HepG2 (cell line): Measurements from ENCODE around the gene UBE3B. TPM values are rescaled to one million over a fixed set of nuclear protein-coding genes. Genes with fewer than 3 reads are reported as not detected.
A peak's percentile ranks its signal among the peaks of the same experiment; 100 is the strongest.

Source experiments
- ATAC-seq: fragments of 200-7000 bp; cut with Tn5 transposase; 3 replicates; pipeline ENCODE4 v1.9.1; 2020; ENCODE audit warnings: mild to moderate bottlenecking, moderate library complexity
- BruUV-seq: library from RNA; stranded (reverse); fragments of 400-500 nt; replicated peaks from 2 replicates; lab custom pipeline; 2021; lab: Mats Ljungman, UMichigan
- CTCF ChIA-PET: fragments of 300-600 bp; formaldehyde crosslinking; extraction: SDS; loops from one replicate; lab custom pipeline; 2021; ENCODE audit warnings: low total read pairs, inconsistent platforms, low intra/inter-chr PET ratio; lab: Yijun Ruan, JAX
- POLR2A ChIA-PET: fragments of 350-600 bp; sonication (Branson Sonifier 250); formaldehyde crosslinking; loops from one replicate; lab custom pipeline; 2020; ENCODE audit warnings: antibody characterized with exemption, inconsistent platforms; lab: Yijun Ruan, JAX
- DNase-seq: peaks from one replicate; pipeline ENCODE4 v3.0.0-alpha.2; 2015; ENCODE audit warnings: low spot score
- FAIRE-seq: peaks from 3 replicates; lab custom pipeline; 2011; peaks lifted over from hg19 to GRCh38; lab: Jason Lieb, UNC
- H2AFZ ChIP-seq: one replicate; pipeline ENCODE4 v1.6.1; 2011; ENCODE audit warnings: low read length, inconsistent platforms
- H3K27ac ChIP-seq: fragments of 300-600 bp; 3 replicates; pipeline ENCODE4 v1.8.0; 2011; ENCODE audit warnings: mixed run types, mild to moderate bottlenecking, mixed read lengths, low read length, inconsistent platforms; ENCODE audit not compliant: insufficient read depth; ENCODE audit errors: extremely low read length
- H3K27me3 ChIP-seq, 2 experiments: fragments of 200-600 bp in 1 of 2; 2 replicates in 1 of 2; 3 replicates in 1 of 2; pipeline versions ENCODE4 v1.6.0 to v1.8.0; 2011; ENCODE audit warnings: low read length in 2 of 2, mild to moderate bottlenecking in 2 of 2, moderate library complexity in 2 of 2, inconsistent platforms in 1 of 2; ENCODE audit not compliant: insufficient read depth in 2 of 2, control insufficient read depth in 1 of 2
- H3K36me3 ChIP-seq, 2 experiments: fragments of 200-600 bp in 1 of 2; replicated peaks in 1 of 2; 2 replicates in 1 of 2; 3 replicates in 1 of 2; pipeline versions ENCODE4 v1.5.1 to v1.8.0; 2011; ENCODE audit warnings: low read length in 2 of 2, inconsistent platforms in 1 of 2; ENCODE audit not compliant: insufficient read depth in 2 of 2, control insufficient read depth in 1 of 2
- H3K4me1 ChIP-seq: 2 replicates; pipeline ENCODE4 v1.5.1; 2012; ENCODE audit warnings: low read length, inconsistent platforms; ENCODE audit not compliant: insufficient read depth
- H3K4me2 ChIP-seq: 2 replicates; pipeline ENCODE4 v1.6.0; 2011; ENCODE audit warnings: low read depth, low read length, inconsistent platforms
- H3K4me3 ChIP-seq, 3 experiments: fragments of 200-600 bp in 1 of 3; sonication (generic), shearing (Covaris generic) in 1 of 3; replicated peaks in 1 of 3; 2 replicates each; pipeline ENCODE4 v1.5.1; 2011 to 2016; ENCODE audit warnings: low read length in 3 of 3, inconsistent platforms in 2 of 3, low read depth in 2 of 3, mild to moderate bottlenecking in 2 of 3, control low read depth in 1 of 3, mixed read lengths in 1 of 3; ENCODE audit not compliant: insufficient read depth in 1 of 3
- H3K79me2 ChIP-seq: one replicate; pipeline ENCODE4 v1.6.1; 2011; ENCODE audit warnings: low read length, inconsistent platforms; ENCODE audit not compliant: insufficient read depth
- H3K9ac ChIP-seq: 2 replicates; pipeline ENCODE4 v1.6.0; 2011; ENCODE audit warnings: mild to moderate bottlenecking, low read depth, low read length, inconsistent platforms; ENCODE audit not compliant: insufficient read depth
- H3K9me3 ChIP-seq: 2 replicates; pipeline ENCODE4 v1.5.1; 2012; ENCODE audit warnings: mild to moderate bottlenecking, low read length
- H4K20me1 ChIP-seq: 2 replicates; pipeline ENCODE4 v1.6.0; 2011; ENCODE audit warnings: inconsistent platforms, mild to moderate bottlenecking, low read length, moderate library complexity; ENCODE audit not compliant: insufficient read depth
- CEBPB ChIP-seq: IDR thresholded peaks from 2 replicates; pipeline ENCODE4 v1.6.1; 2011; ENCODE audit warnings: low read depth, low read length, improper control_type of control experiment, borderline replicate concordance
- HNRNPH1 ChIP-seq: fragments of 200-400 bp; formaldehyde crosslinking; optimal IDR thresholded peaks from 2 replicates; pipeline ENCODE3; 2017; ENCODE audit warnings: mild to moderate bottlenecking, low read depth, low read length
- ZNF232 ChIP-seq: sonication (generic); formaldehyde crosslinking; IDR thresholded peaks from 2 replicates; pipeline ENCODE4 v1.4.0; 2020; ENCODE audit warnings: missing genetic modification reagents, borderline replicate concordance
- ZNF24 ChIP-seq: fragments of 450-650 bp; IDR thresholded peaks from 2 replicates; pipeline ENCODE4 v1.6.1; 2017; ENCODE audit warnings: antibody characterized with exemption, mild to moderate bottlenecking
- ZNF451 ChIP-seq: sonication (generic); formaldehyde crosslinking; IDR thresholded peaks from 2 replicates; pipeline ENCODE4 v1.5.0; 2020; ENCODE audit warnings: mild to moderate bottlenecking, missing genetic modification reagents
- ZNF83 ChIP-seq: sonication (generic); formaldehyde crosslinking; IDR thresholded peaks from 2 replicates; pipeline ENCODE4 v1.4.0; 2020; ENCODE audit warnings: missing genetic modification reagents, mild to moderate bottlenecking, borderline replicate concordance
- WGBS: methylation state at CpG from one replicate; pipeline ENCODE4 v1.1.6; 2017; ENCODE audit warnings: low lambda C conversion rate; 5-methylcytosine and 5-hydroxymethylcytosine counted together
- in situ Hi-C: cut with HindIII; loops from 2 replicates; pipeline ENCODE4 v1.10.0; 2017; ENCODE audit warnings: low pct_unique_long_range_greater_than_20kb; ENCODE audit not compliant: extremely low pct_ligation_motif_present
- intact Hi-C: fragments of 100-400 bp; cut with micrococcal nuclease; formaldehyde crosslinking; loops from one replicate; pipeline ENCODE4 v1.10.0; 2022; ENCODE audit not compliant: unreplicated experiment
- polyA plus RNA-seq, 8 experiments: library from polyadenylated mRNA; depleted of rRNA in 3 of 8; stranded (reverse) in 7 of 8; unstranded in 1 of 8; fragments of >200 nt; fragmentation: Illumina TruSeq in 4 of 8; extraction: Trizol in 4 of 8; gene quantifications; 2 replicates each; pipeline versions ENCODE4 v1.2.1 to v1.2.3, GENCODE V29; 2011 to 2016; ENCODE audit warnings: low read depth in 4 of 8, missing spikeins in 1 of 8, mixed read lengths in 1 of 8; ENCODE audit not compliant: insufficient read depth in 1 of 8
- total RNA-seq, 5 experiments: library from RNA; depleted of rRNA; stranded (reverse); fragments of >200 nt; fragmentation: Illumina TruSeq; extraction: Trizol; gene quantifications; 2 replicates each; pipeline ENCODE4 v1.2.3, GENCODE V29; 2016; ENCODE audit warnings: low read depth in 1 of 5
- TF ChIP-seq, protein P1 (sequence below), 2 experiments: IDR thresholded peaks; 2 replicates each; pipeline ENCODE4 v1.6.1; 2011 to 2012; ENCODE audit warnings: low read length in 2 of 2, borderline replicate concordance in 1 of 2, low read depth in 1 of 2, mild to moderate bottlenecking in 1 of 2, moderate library complexity in 1 of 2
- TF ChIP-seq, protein P2 (sequence below): sonication (generic); formaldehyde crosslinking; IDR thresholded peaks from 2 replicates; pipeline ENCODE4 v1.4.0; 2020; ENCODE audit warnings: missing genetic modification reagents, borderline replicate concordance
- TF ChIP-seq, protein P3 (sequence below): sonication (generic); formaldehyde crosslinking; IDR thresholded peaks from 2 replicates; pipeline ENCODE4 v1.4.0; 2020; ENCODE audit warnings: missing genetic modification reagents

UBE3B gene
- total and polyA plus RNA-seq, 2 of the 13 experiments (the other 11 are each of a cell fraction or from before 2014, with no cell fraction given): 22.7 to 25.3 TPM

DNA sequence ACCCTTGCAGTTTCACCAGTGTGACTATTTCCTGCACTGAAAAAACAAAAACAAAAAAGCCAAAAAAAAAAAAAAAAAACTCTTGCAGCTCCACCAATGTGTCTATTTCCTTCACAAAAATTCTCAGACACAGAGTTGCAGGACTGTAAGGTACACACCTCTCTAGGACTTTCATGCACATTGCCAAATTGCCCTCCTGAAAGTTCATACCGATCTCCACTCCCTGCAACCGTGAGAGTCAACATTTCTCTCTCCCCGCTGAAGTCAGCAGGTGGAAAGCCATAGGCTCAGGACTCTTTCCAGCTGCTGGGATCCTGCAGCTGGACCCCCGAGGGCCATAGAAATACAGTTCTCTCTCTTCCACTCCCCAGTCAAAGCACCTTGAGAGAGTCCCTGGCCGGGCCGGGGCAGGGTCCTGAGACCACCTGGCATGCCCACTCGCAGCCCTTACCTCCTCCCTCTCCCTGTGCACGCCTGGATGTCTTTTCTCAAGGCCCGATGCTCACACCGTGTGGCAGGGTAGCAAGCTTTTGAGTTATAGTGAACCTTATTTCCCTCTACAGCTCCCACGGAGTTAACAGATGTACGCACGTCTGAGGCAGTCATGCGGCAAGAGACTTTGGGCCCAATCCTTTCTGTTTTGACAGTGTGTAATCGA, 72.3 kb downstream of the UBE3B start (continued):
- TF ChIP-seq, protein P1, sequence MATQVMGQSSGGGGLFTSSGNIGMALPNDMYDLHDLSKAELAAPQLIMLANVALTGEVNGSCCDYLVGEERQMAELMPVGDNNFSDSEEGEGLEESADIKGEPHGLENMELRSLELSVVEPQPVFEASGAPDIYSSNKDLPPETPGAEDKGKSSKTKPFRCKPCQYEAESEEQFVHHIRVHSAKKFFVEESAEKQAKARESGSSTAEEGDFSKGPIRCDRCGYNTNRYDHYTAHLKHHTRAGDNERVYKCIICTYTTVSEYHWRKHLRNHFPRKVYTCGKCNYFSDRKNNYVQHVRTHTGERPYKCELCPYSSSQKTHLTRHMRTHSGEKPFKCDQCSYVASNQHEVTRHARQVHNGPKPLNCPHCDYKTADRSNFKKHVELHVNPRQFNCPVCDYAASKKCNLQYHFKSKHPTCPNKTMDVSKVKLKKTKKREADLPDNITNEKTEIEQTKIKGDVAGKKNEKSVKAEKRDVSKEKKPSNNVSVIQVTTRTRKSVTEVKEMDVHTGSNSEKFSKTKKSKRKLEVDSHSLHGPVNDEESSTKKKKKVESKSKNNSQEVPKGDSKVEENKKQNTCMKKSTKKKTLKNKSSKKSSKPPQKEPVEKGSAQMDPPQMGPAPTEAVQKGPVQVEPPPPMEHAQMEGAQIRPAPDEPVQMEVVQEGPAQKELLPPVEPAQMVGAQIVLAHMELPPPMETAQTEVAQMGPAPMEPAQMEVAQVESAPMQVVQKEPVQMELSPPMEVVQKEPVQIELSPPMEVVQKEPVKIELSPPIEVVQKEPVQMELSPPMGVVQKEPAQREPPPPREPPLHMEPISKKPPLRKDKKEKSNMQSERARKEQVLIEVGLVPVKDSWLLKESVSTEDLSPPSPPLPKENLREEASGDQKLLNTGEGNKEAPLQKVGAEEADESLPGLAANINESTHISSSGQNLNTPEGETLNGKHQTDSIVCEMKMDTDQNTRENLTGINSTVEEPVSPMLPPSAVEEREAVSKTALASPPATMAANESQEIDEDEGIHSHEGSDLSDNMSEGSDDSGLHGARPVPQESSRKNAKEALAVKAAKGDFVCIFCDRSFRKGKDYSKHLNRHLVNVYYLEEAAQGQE (IDR thresholded peaks at IDR 0.05; ENCODE audit: borderline replicate concordance in 1 of 2, low read depth in 1 of 2, low read length in 2 of 2): no peak

DNA sequence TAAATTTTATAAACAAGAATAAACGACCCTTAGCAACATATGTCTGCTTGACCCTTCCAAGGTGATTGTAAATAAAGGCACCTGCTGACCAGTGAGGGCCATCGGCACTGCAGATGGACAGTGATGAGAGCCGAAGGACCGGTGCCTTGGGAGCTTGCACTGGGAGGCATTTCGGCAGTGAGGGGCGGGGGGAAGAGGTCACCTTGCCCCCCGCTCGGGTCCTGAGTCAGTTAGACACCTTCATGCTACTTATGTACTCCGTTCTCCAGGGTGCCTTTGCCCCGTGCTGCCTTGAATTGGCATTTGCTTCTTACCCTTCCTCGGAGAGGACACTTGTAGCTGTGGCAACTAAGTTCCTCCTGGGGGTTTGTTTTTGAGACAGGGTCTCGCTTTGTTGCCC, 72.8 kb downstream of the UBE3B start:
- no peaks in the 10 kb centered on the region for H3K79me2 ChIP-seq
- H3K27me3 ChIP-seq: peaks cover 11 to 58% of the 10 kb centered on the region in 2 experiments
- ChIA-PET POLR2A (no interaction called here), CTCF (no interaction called here)
- no peaks in the 10 kb centered on the region for H3K36me3 ChIP-seq
- no peak overlapping the region for H3K9ac ChIP-seq
- H3K27ac ChIP-seq: no peak overlapping the region
- in situ Hi-C loops: no loop called here
- FAIRE-seq (no peak), ATAC-seq (no peak), DNase-seq (no peak)
- no peak overlapping the region for H3K4me3 ChIP-seq
- 0 out of 2 replicates have a peak overlapping the region, but pooled peaks have one; percentile 37 for H3K4me2 ChIP-seq
- intact Hi-C loops: no loop called here
- no TSS peak for BruUV-seq
- H4K20me1 ChIP-seq: no peaks in the 10 kb centered on the region
- no peak overlapping the region for H2AFZ ChIP-seq
- peaks cover 54% of the 10 kb centered on the region for H3K4me1 ChIP-seq
- WGBS: 26% methylated on average over 11 of the region's 12 CpGs
- no peaks in the 10 kb centered on the region for H3K9me3 ChIP-seq
- TF ChIP-seq ZNF83 (CRISPR knock-in tag): no peak
- TF ChIP-seq ZNF451: no peak
- TF ChIP-seq HNRNPH1: no peak
- TF ChIP-seq, protein P2, sequence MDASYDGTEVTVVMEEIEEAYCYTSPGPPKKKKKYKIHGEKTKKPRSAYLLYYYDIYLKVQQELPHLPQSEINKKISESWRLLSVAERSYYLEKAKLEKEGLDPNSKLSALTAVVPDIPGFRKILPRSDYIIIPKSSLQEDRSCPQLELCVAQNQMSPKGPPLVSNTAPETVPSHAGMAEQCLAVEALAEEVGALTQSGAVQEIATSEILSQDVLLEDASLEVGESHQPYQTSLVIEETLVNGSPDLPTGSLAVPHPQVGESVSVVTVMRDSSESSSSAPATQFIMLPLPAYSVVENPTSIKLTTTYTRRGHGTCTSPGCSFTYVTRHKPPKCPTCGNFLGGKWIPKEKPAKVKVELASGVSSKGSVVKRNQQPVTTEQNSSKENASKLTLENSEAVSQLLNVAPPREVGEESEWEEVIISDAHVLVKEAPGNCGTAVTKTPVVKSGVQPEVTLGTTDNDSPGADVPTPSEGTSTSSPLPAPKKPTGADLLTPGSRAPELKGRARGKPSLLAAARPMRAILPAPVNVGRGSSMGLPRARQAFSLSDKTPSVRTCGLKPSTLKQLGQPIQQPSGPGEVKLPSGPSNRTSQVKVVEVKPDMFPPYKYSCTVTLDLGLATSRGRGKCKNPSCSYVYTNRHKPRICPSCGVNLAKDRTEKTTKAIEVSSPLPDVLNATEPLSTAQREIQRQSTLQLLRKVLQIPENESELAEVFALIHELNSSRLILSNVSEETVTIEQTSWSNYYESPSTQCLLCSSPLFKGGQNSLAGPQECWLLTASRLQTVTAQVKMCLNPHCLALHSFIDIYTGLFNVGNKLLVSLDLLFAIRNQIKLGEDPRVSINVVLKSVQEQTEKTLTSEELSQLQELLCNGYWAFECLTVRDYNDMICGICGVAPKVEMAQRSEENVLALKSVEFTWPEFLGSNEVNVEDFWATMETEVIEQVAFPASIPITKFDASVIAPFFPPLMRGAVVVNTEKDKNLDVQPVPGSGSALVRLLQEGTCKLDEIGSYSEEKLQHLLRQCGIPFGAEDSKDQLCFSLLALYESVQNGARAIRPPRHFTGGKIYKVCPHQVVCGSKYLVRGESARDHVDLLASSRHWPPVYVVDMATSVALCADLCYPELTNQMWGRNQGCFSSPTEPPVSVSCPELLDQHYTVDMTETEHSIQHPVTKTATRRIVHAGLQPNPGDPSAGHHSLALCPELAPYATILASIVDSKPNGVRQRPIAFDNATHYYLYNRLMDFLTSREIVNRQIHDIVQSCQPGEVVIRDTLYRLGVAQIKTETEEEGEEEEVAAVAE (CRISPR knock-in tag): no peak
- TF ChIP-seq, protein P3, sequence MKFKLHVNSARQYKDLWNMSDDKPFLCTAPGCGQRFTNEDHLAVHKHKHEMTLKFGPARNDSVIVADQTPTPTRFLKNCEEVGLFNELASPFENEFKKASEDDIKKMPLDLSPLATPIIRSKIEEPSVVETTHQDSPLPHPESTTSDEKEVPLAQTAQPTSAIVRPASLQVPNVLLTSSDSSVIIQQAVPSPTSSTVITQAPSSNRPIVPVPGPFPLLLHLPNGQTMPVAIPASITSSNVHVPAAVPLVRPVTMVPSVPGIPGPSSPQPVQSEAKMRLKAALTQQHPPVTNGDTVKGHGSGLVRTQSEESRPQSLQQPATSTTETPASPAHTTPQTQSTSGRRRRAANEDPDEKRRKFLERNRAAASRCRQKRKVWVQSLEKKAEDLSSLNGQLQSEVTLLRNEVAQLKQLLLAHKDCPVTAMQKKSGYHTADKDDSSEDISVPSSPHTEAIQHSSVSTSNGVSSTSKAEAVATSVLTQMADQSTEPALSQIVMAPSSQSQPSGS (CRISPR knock-in tag): no peak
- TF ChIP-seq ZNF24: no peak
- TF ChIP-seq ZNF232 (CRISPR knock-in tag): no peak
- TF ChIP-seq CEBPB: no peak
